ENCODE measurements around the gene DLX3. TPM values are rescaled to one million over a fixed set of nuclear protein-coding genes. Genes with fewer than 3 reads are reported as not detected.

Gene DLX3
- polyA plus RNA-seq, 1 of the 3 experiments (the other 2 are of a cell fraction): not detected

DNA sequence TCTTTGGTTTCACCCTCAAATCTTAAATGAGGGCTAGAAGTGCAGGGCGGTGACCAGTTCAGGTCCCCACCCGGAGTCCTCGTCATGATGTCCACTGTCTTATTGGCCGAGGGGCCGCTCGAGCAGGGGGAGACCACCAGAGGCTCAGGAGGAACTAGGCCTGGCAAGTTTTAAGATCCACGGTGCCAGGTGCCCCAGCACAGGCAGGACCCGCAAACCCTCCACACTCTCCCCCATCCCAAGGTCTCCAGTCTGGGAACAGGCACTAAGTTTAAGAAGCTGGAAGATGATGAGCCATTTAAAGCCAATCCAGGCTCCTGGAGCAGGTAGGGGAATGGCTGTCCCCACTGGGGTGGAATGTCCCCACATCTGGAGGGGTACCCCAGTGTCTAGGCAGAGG lies 4.1 kb downstream of the DLX3 start:
- no peak overlapping the region for H3K9ac ChIP-seq
- no peaks in the 10 kb centered on the region for H3K9me3 ChIP-seq
- CTCF ChIA-PET: interaction anchor here (0.9 to 55.0 kb wide), 4 partner anchors 2 to 129 kb away, joined by 3 to 1665 read pairs (median 1225); partner anchors contain the start of genes DLX3, DLX4 and TAC4
- no peaks in the 10 kb centered on the region; the same call in 1 of the 2 replicates for H4K20me1 ChIP-seq (ENCODE audit: insufficient read depth)
- no peak overlapping the region for H2AFZ ChIP-seq (ENCODE audit: low read depth)
- no peaks in the 10 kb centered on the region for H3K79me2 ChIP-seq (ENCODE audit: insufficient read depth)
- peaks cover 0 to 2% of the 10 kb centered on the region in 2 experiments; a peak in 1 of 4 replicates for H3K4me1 ChIP-seq (ENCODE audit: control insufficient read depth in 1 of 2, insufficient read depth in 2 of 2, low read depth in 1 of 2, low read length in 1 of 2)
- DNase-seq: peak; percentile 24
- 9% methylated on average over 8 of the region's 8 CpGs for WGBS (ENCODE audit: low lambda C conversion rate)
- H3K4me2 ChIP-seq: no peak overlapping the region
- no peaks in the 10 kb centered on the region for H3K36me3 ChIP-seq (replicated peaks in 1 of 2; ENCODE audit: control insufficient read depth in 1 of 2, insufficient read depth in 2 of 2, low read length in 1 of 2)
- H3F3A ChIP-seq (replicated peaks; ENCODE audit: insufficient read depth): peaks cover 7% of the 10 kb centered on the region
- no peak overlapping the region for H3K27ac ChIP-seq (ENCODE audit: low read depth in 2 of 2, low read length in 1 of 2)
- H3K27me3 ChIP-seq (ENCODE audit: insufficient read depth): peaks cover 100% of the 10 kb centered on the region
- POLR2A ChIA-PET: no interaction called here
- H3K9me2 ChIP-seq: no peaks in the 10 kb centered on the region
- H3K4me3 ChIP-seq (ENCODE audit: low read depth in 2 of 2, low read length in 1 of 2): no peak overlapping the region
- TF ChIP-seq, protein P1, sequence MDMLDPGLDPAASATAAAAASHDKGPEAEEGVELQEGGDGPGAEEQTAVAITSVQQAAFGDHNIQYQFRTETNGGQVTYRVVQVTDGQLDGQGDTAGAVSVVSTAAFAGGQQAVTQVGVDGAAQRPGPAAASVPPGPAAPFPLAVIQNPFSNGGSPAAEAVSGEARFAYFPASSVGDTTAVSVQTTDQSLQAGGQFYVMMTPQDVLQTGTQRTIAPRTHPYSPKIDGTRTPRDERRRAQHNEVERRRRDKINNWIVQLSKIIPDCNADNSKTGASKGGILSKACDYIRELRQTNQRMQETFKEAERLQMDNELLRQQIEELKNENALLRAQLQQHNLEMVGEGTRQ (IDR thresholded peaks at IDR 0.05; ENCODE audit: borderline replicate concordance, low read depth, low read length): no peak
- no peak for TF ChIP-seq FOXJ3 (CRISPR knock-in tag; IDR thresholded peaks at IDR 0.05)
- TF ChIP-seq GATA2 (CRISPR knock-in tag; IDR thresholded peaks at IDR 0.05): no peak
- TF ChIP-seq SMC3 (IDR thresholded peaks at IDR 0.05; ENCODE audit: low read depth, low read length): no peak
- TF ChIP-seq RCOR1 (IDR thresholded peaks at IDR 0.05; ENCODE audit: low read length): no peak
- TF ChIP-seq MXI1 (IDR thresholded peaks at IDR 0.05; ENCODE audit: low read depth, low read length): no peak
- no peak for TF ChIP-seq FOSL2 (IDR thresholded peaks at IDR 0.05; ENCODE audit: borderline replicate concordance, low read depth)
- no peak for TF ChIP-seq EZH2phosphoT487 (IDR thresholded peaks at IDR 0.05; ENCODE audit: borderline replicate concordance, low read depth)
- no peak for TF ChIP-seq GABPA (IDR thresholded peaks at IDR 0.05; ENCODE audit: low read depth)
- TF ChIP-seq EP300 (IDR thresholded peaks at IDR 0.05; ENCODE audit: borderline replicate concordance in 1 of 2, low read depth in 1 of 2, low read length in 1 of 2): no peak
- TF ChIP-seq NRF1 (IDR thresholded peaks at IDR 0.05; ENCODE audit: low read depth, low read length): no peak
- TF ChIP-seq MAX (IDR thresholded peaks at IDR 0.05; ENCODE audit: low read depth): no peak
- TF ChIP-seq JUND (IDR thresholded peaks at IDR 0.05): no peak
- no peak for TF ChIP-seq TEAD4 (IDR thresholded peaks at IDR 0.05; ENCODE audit: borderline replicate concordance, insufficient read depth)
- no peak for TF ChIP-seq FOXM1 (IDR thresholded peaks at IDR 0.05; ENCODE audit: low read depth)
- TF ChIP-seq RXRA (IDR thresholded peaks at IDR 0.05; ENCODE audit: borderline replicate concordance, low read depth): no peak

DNA sequence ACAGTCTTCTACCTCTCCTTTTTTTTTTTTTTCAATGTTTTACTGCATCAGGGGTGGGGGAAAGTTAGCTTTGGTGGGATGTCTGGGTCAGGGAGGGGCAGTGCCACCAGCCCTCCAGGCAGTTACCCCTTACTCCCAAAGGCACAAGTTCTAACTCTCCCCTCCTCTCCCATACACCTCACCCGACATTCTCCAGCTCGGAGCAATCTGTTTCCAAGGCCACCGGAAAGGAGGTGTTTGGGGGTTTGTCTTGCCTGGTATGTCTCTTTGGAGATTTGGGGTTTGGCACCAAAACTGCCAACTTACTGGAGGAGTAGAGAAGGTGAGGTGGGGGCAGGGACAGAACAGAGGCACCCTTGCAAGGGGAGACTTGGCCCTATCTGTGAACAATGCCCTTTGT lies 4.7 kb downstream of the DLX3 start:
- WGBS (ENCODE audit: low lambda C conversion rate): 17% methylated on average over 3 of the region's 3 CpGs

More for the DNA sequence above, 4.7 kb downstream of the DLX3 start:
- Histone ChIP-seq H3K36me3 (replicated peaks in 1 of 2; ENCODE audit: control insufficient read depth in 1 of 2, insufficient read depth in 2 of 2, low read length in 1 of 2) (no peaks in the 10 kb centered on the region), H3K4me2 (no peak overlapping the region), H2AFZ (ENCODE audit: low read depth) (no peak overlapping the region), H3K9me3 (no peaks in the 10 kb centered on the region), H3K4me1 (ENCODE audit: control insufficient read depth in 1 of 2, insufficient read depth in 2 of 2, low read depth in 1 of 2, low read length in 1 of 2) (peaks cover 0 to 2% of the 10 kb centered on the region in 2 experiments; a peak in 1 of 4 replicates), H3K79me2 (ENCODE audit: insufficient read depth) (no peaks in the 10 kb centered on the region), H3K4me3 (ENCODE audit: low read depth in 2 of 2, low read length in 1 of 2) (no peak overlapping the region), H3K27me3 (ENCODE audit: insufficient read depth) (peaks cover 100% of the 10 kb centered on the region), H4K20me1 (ENCODE audit: insufficient read depth) (no peaks in the 10 kb centered on the region), H3K9ac (no peak overlapping the region), H3K27ac (ENCODE audit: low read depth in 2 of 2, low read length in 1 of 2) (no peak overlapping the region), H3F3A (replicated peaks; ENCODE audit: insufficient read depth) (peaks cover 4% of the 10 kb centered on the region), H3K9me2 (no peaks in the 10 kb centered on the region)
- DNase-seq: peak; percentile 22
- POLR2A ChIA-PET: no interaction called here
- no peak for TF ChIP-seq JUND (IDR thresholded peaks at IDR 0.05)
- no peak for TF ChIP-seq GATA2 (CRISPR knock-in tag; IDR thresholded peaks at IDR 0.05)
- TF ChIP-seq FOSL2 (IDR thresholded peaks at IDR 0.05; ENCODE audit: borderline replicate concordance, low read depth): no peak
- no peak for TF ChIP-seq IRF3 (IDR thresholded peaks at IDR 0.05; ENCODE audit: low read depth, low read length)
- no peak for TF ChIP-seq CHD2 (IDR thresholded peaks at IDR 0.05; ENCODE audit: low read length, partially characterized antibody)
- TF ChIP-seq, protein P1 (IDR thresholded peaks at IDR 0.05; ENCODE audit: borderline replicate concordance, low read depth, low read length): no peak
- TF ChIP-seq MAX (IDR thresholded peaks at IDR 0.05; ENCODE audit: low read depth): no peak
- no peak for TF ChIP-seq RCOR1 (IDR thresholded peaks at IDR 0.05; ENCODE audit: low read length)
- TF ChIP-seq, protein P2, sequence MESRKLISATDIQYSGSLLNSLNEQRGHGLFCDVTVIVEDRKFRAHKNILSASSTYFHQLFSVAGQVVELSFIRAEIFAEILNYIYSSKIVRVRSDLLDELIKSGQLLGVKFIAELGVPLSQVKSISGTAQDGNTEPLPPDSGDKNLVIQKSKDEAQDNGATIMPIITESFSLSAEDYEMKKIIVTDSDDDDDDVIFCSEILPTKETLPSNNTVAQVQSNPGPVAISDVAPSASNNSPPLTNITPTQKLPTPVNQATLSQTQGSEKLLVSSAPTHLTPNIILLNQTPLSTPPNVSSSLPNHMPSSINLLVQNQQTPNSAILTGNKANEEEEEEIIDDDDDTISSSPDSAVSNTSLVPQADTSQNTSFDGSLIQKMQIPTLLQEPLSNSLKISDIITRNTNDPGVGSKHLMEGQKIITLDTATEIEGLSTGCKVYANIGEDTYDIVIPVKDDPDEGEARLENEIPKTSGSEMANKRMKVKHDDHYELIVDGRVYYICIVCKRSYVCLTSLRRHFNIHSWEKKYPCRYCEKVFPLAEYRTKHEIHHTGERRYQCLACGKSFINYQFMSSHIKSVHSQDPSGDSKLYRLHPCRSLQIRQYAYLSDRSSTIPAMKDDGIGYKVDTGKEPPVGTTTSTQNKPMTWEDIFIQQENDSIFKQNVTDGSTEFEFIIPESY (IDR thresholded peaks at IDR 0.05; ENCODE audit: borderline replicate concordance, low read depth): no peak
- no peak for TF ChIP-seq USF1 (IDR thresholded peaks at IDR 0.05; ENCODE audit: borderline replicate concordance, low read depth)
- no peak for TF ChIP-seq SIN3A (IDR thresholded peaks at IDR 0.05; ENCODE audit: borderline replicate concordance, low read depth, low read length)
- CTCF ChIA-PET: interaction anchor here (0.9 to 55.0 kb wide), 12 partner anchors 3 to 423 kb away, joined by 3 to 1665 read pairs (median 4); partner anchors contain the start of genes DLX3, DLX4 and TAC4
